HepG2 (cell line): Measurements from ENCODE around the gene IRAK1BP1. TPM values are rescaled to one million over a fixed set of nuclear protein-coding genes. Genes with fewer than 3 reads are reported as not detected.

Experiments used
- BRCA1 ChIP-seq: sonication (generic); formaldehyde crosslinking; IDR thresholded peaks from 2 replicates; pipeline ENCODE4 v1.4.0; 2020; ENCODE audit warnings: missing genetic modification reagents
- FOXO1 ChIP-seq: sonication (generic); formaldehyde crosslinking; IDR thresholded peaks from 2 replicates; pipeline ENCODE4 v1.4.0; 2020; ENCODE audit warnings: missing genetic modification reagents
- JDP2 ChIP-seq: sonication (generic); formaldehyde crosslinking; IDR thresholded peaks from 2 replicates; pipeline ENCODE4 v1.8.1; 2022; ENCODE audit warnings: missing genetic modification reagents, borderline replicate concordance
- PHF8 ChIP-seq: sonication (generic); formaldehyde crosslinking; IDR thresholded peaks from 2 replicates; pipeline ENCODE4 v1.5.0; 2020; ENCODE audit warnings: missing genetic modification reagents
- SNAI1 ChIP-seq: sonication (generic); formaldehyde crosslinking; IDR thresholded peaks from 2 replicates; pipeline ENCODE4 v1.5.0; 2020; ENCODE audit warnings: mild to moderate bottlenecking, missing genetic modification reagents, borderline replicate concordance
- TOPORS ChIP-seq: sonication (generic); formaldehyde crosslinking; IDR thresholded peaks from 2 replicates; pipeline ENCODE4 v1.8.0; 2023; ENCODE audit warnings: mild to moderate bottlenecking, missing genetic modification reagents
- ZNF337 ChIP-seq: sonication (generic); formaldehyde crosslinking; IDR thresholded peaks from 2 replicates; pipeline ENCODE4 v1.5.1; 2020; ENCODE audit warnings: missing genetic modification reagents, low read depth, mild to moderate bottlenecking, borderline replicate concordance
- ZNF432 ChIP-seq: sonication (generic); formaldehyde crosslinking; IDR thresholded peaks from 2 replicates; pipeline ENCODE4 v1.5.0; 2020; ENCODE audit warnings: missing genetic modification reagents, mild to moderate bottlenecking, borderline replicate concordance
- ZNF496 ChIP-seq: sonication (generic); formaldehyde crosslinking; IDR thresholded peaks from 2 replicates; pipeline ENCODE4 v1.8.1; 2023; ENCODE audit warnings: mild to moderate bottlenecking, moderate library complexity, missing genetic modification reagents; ENCODE audit not compliant: insufficient replicate concordance
- ZNF570 ChIP-seq: sonication (generic); formaldehyde crosslinking; IDR thresholded peaks from 2 replicates; pipeline ENCODE4 v1.4.0; 2020; ENCODE audit warnings: mild to moderate bottlenecking, missing genetic modification reagents, borderline replicate concordance
- ZNF614 ChIP-seq: IDR thresholded peaks from 2 replicates; pipeline ENCODE4 v1.6.1; 2018; ENCODE audit warnings: missing biosample characterization, missing genetic modification reagents, inconsistent platforms, borderline replicate concordance
- ZNF660 ChIP-seq: sonication (generic); formaldehyde crosslinking; IDR thresholded peaks from 2 replicates; pipeline ENCODE4 v1.5.1; 2020; ENCODE audit warnings: mild to moderate bottlenecking, low read depth, missing genetic modification reagents, borderline replicate concordance
- ZNF776 ChIP-seq: sonication (generic); formaldehyde crosslinking; IDR thresholded peaks from 2 replicates; pipeline ENCODE4 v1.4.0; 2020; ENCODE audit warnings: mild to moderate bottlenecking, missing genetic modification reagents
- polyA plus RNA-seq, 8 experiments: library from polyadenylated mRNA; depleted of rRNA in 3 of 8; stranded (reverse) in 7 of 8; unstranded in 1 of 8; fragments of >200 nt; fragmentation: Illumina TruSeq in 4 of 8; extraction: Trizol in 4 of 8; gene quantifications; 2 replicates each; pipeline versions ENCODE4 v1.2.1 to v1.2.3, GENCODE V29; 2011 to 2016; ENCODE audit warnings: low read depth in 4 of 8, missing spikeins in 1 of 8, mixed read lengths in 1 of 8; ENCODE audit not compliant: insufficient read depth in 1 of 8
- total RNA-seq, 5 experiments: library from RNA; depleted of rRNA; stranded (reverse); fragments of >200 nt; fragmentation: Illumina TruSeq; extraction: Trizol; gene quantifications; 2 replicates each; pipeline ENCODE4 v1.2.3, GENCODE V29; 2016; ENCODE audit warnings: low read depth in 1 of 5
- TF ChIP-seq, protein P1 (sequence below): sonication (generic); formaldehyde crosslinking; IDR thresholded peaks from 2 replicates; pipeline ENCODE4 v1.4.0; 2020; ENCODE audit warnings: mild to moderate bottlenecking, missing genetic modification reagents
- TF ChIP-seq, protein P2 (sequence below): sonication (generic); formaldehyde crosslinking; IDR thresholded peaks from 2 replicates; pipeline ENCODE4 v1.9.0; 2022; ENCODE audit warnings: missing genetic modification reagents, mild to moderate bottlenecking, borderline replicate concordance
- TF ChIP-seq, protein P3 (sequence below): IDR thresholded peaks from 2 replicates; pipeline ENCODE4 v1.6.1; 2016
- TF ChIP-seq, protein P4 (sequence below): sonication (generic); formaldehyde crosslinking; IDR thresholded peaks from 2 replicates; pipeline ENCODE4 v1.5.0; 2020; ENCODE audit warnings: missing genetic modification reagents, mild to moderate bottlenecking, borderline replicate concordance

The IRAK1BP1 gene
- total and polyA plus RNA-seq, 2 of the 13 experiments (the other 11 are each of a cell fraction or from before 2014, with no cell fraction given) = 0.86 to 1.5 TPM

DNA sequence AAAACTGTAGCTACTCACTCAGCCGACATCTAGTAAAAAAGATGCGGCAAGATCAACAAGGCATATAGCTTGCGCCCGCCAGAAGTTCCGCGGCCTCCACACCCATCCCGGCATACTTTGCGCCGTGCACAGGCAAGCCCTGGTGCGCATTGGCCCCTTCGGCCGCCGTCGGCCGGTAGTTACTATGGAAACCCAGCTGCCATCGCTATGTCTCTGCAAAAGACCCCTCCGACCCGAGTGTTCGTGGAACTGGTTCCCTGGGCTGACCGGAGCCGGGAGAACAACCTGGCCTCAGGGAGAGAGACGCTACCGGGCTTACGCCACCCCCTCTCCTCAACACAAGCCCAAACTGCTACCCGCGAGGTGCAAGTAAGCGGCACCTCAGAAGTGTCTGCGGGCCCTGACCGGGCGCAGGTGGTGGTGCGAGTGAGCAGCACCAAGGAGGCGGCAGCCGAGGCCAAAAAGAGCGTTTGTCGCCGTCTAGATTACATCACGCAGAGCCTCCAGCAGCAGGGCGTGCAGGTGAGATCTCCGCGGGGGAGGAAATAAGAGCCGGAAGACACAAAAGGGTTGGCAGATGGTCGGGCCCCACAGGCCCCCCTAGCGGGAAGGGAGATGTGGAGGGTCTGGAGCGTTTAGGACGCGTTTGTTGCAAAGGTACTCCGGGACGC is at the start of gene IRAK1BP1 (continued):
- TF ChIP-seq, protein P1, sequence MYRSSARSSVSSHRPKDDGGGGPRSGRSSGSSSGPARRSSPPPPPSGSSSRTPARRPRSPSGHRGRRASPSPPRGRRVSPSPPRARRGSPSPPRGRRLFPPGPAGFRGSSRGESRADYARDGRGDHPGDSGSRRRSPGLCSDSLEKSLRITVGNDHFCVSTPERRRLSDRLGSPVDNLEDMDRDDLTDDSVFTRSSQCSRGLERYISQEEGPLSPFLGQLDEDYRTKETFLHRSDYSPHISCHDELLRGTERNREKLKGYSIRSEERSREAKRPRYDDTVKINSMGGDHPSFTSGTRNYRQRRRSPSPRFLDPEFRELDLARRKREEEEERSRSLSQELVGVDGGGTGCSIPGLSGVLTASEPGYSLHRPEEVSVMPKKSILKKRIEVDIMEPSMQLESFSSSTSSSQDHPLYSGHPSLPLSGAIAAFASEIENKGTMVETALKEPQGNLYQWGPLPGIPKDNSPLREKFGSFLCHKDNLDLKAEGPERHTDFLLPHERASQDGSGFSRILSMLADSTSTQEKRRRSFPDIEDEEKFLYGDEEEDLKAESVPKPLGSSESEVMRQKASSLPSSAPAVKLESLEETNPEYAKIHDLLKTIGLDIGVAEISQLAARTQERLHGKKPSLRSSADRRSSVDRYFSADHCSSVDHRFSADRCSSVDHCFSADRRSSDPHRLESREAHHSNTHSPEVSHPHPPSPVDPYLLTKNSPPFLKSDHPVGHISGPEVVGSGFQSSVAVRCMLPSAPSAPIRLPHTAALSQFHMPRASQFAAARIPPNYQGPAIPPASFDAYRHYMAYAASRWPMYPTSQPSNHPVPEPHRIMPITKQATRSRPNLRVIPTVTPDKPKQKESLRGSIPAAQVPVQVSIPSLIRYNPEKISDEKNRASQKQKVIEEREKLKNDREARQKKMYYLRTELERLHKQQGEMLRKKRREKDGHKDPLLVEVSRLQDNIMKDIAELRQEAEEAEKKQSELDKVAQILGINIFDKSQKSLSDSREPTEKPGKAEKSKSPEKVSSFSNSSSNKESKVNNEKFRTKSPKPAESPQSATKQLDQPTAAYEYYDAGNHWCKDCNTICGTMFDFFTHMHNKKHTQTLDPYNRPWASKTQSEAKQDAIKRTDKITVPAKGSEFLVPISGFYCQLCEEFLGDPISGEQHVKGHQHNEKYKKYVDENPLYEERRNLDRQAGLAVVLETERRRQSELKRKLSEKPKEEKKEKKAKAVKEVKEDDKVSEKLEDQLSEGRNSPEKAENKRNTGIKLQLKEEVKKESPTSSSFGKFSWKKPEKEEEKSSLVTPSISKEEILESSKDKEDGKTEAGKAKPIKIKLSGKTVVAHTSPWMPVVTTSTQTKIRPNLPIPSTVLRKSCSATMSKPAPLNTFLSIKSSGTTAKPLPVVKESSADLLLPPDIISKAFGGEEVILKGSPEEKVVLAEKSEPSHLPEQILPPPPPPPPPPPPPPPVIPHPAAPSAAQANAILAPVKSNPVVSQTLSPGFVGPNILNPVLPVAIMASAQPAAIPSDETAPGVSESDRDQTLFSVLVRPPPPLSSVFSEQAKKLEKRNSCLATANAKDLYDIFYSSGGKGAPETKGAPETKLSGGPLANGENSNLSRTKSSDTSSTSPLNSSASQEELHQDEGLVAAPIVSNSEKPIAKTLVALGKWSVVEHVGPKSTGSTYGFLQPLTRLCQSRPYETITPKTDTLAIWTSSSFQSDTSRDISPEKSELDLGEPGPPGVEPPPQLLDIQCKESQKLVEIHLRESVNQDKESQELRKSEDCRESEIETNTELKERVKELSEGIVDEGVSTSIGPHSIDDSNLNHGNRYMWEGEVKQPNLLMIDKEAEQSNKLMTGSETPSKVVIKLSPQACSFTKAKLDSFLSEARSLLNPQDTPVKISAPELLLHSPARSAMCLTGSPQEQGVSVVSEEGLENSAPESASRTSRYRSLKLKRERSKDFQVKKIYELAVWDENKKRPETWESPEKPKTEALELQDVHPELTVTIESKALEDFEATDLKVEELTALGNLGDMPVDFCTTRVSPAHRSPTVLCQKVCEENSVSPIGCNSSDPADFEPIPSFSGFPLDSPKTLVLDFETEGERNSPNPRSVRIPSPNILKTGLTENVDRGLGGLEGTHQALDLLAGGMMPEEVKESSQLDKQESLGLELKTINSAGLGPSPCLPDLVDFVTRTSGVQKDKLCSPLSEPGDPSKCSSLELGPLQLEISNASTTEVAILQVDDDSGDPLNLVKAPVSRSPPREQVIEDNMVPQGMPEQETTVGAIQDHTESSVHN = no peak
- TF ChIP-seq TOPORS = no peak
- no peak; the same call in 1 of the 2 replicates for TF ChIP-seq SNAI1 (CRISPR knock-in tag)
- TF ChIP-seq, protein P2, sequence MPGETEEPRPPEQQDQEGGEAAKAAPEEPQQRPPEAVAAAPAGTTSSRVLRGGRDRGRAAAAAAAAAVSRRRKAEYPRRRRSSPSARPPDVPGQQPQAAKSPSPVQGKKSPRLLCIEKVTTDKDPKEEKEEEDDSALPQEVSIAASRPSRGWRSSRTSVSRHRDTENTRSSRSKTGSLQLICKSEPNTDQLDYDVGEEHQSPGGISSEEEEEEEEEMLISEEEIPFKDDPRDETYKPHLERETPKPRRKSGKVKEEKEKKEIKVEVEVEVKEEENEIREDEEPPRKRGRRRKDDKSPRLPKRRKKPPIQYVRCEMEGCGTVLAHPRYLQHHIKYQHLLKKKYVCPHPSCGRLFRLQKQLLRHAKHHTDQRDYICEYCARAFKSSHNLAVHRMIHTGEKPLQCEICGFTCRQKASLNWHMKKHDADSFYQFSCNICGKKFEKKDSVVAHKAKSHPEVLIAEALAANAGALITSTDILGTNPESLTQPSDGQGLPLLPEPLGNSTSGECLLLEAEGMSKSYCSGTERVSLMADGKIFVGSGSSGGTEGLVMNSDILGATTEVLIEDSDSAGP (CRISPR knock-in tag) = peak; percentile 87; the same call in 1 of the 2 replicates
- TF ChIP-seq, protein P3, sequence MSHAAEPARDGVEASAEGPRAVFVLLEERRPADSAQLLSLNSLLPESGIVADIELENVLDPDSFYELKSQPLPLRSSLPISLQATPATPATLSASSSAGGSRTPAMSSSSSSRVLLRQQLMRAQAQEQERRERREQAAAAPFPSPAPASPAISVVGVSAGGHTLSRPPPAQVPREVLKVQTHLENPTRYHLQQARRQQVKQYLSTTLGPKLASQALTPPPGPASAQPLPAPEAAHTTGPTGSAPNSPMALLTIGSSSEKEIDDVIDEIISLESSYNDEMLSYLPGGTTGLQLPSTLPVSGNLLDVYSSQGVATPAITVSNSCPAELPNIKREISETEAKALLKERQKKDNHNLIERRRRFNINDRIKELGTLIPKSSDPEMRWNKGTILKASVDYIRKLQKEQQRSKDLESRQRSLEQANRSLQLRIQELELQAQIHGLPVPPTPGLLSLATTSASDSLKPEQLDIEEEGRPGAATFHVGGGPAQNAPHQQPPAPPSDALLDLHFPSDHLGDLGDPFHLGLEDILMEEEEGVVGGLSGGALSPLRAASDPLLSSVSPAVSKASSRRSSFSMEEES (CRISPR knock-in tag) = no peak
- TF ChIP-seq ZNF432 (CRISPR knock-in tag) = no peak
- TF ChIP-seq PHF8 = peak; percentile 81
- TF ChIP-seq, protein P4, sequence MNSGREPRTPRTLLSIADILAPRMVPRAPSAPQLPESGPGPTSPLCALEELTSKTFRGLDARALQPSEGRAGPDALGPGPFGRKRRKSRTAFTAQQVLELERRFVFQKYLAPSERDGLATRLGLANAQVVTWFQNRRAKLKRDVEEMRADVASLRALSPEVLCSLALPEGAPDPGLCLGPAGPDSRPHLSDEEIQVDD = no peak
- TF ChIP-seq ZNF337 (CRISPR knock-in tag) = no peak
- no peak for TF ChIP-seq ZNF614
- no peak for TF ChIP-seq JDP2
- TF ChIP-seq ZNF660 (CRISPR knock-in tag) = no peak
- no peak for TF ChIP-seq BRCA1 (CRISPR knock-in tag)
- TF ChIP-seq ZNF776 = no peak
- TF ChIP-seq ZNF570 (CRISPR knock-in tag) = no peak
- 0 out of 2 replicates have a peak, but pooled peaks have one; percentile 17 for TF ChIP-seq FOXO1 (CRISPR knock-in tag)
- TF ChIP-seq ZNF496 = no peak
